Breast epithelium (tissue), 3 donors: ENCODE data around the gene DYSF.

Experiments used
- POLR2A ChIP-seq: fragments of 450-650 bp; IDR thresholded peaks from one replicate; pipeline ENCODE4 v1.6.1; 2016; ENCODE audit warnings: antibody characterized with exemption, mild to moderate bottlenecking, moderate library complexity
- TF ChIP-seq, protein P1 (sequence below), 3 donors: fragments of 450-650 bp; IDR thresholded peaks; one replicate each; pipeline ENCODE4 v1.5.1; 2016 to 2017; ENCODE audit warnings: antibody characterized with exemption in 3 of 3, mild to moderate bottlenecking in 3 of 3, moderate library complexity in 3 of 3

- TF ChIP-seq POLR2A = no peak
- TF ChIP-seq, protein P1, sequence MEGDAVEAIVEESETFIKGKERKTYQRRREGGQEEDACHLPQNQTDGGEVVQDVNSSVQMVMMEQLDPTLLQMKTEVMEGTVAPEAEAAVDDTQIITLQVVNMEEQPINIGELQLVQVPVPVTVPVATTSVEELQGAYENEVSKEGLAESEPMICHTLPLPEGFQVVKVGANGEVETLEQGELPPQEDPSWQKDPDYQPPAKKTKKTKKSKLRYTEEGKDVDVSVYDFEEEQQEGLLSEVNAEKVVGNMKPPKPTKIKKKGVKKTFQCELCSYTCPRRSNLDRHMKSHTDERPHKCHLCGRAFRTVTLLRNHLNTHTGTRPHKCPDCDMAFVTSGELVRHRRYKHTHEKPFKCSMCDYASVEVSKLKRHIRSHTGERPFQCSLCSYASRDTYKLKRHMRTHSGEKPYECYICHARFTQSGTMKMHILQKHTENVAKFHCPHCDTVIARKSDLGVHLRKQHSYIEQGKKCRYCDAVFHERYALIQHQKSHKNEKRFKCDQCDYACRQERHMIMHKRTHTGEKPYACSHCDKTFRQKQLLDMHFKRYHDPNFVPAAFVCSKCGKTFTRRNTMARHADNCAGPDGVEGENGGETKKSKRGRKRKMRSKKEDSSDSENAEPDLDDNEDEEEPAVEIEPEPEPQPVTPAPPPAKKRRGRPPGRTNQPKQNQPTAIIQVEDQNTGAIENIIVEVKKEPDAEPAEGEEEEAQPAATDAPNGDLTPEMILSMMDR (IDR thresholded peaks at IDR 0.05) = no peak
These were observed 41.3 kb downstream of the DYSF start for GRCh38 chr2:71494523-71495155.
